Activated CD4-positive, CD25-positive, alpha-beta regulatory T cell treated with anti-CD3 and anti-CD28 coated beads, Interleukin-2, amount 50 U/mL, for 24 hours (primary cell): ENCODE measurements around the gene FAM227B.
"Not testable (repeated sequence)": the region's sequence is repeated elsewhere in the genome, so short reads cannot be mapped to it uniquely, and the experiment has no call there.

Source experiments
- ATAC-seq, 2 donors: fragments of 150-1000 bp; cut with Tn5 transposase; one replicate each; pipeline ENCODE4 v1.10.0; 2021; ENCODE audit warnings: mild to moderate bottlenecking in 1 of 2, moderate library complexity in 1 of 2

The FAM227B gene

DNA sequence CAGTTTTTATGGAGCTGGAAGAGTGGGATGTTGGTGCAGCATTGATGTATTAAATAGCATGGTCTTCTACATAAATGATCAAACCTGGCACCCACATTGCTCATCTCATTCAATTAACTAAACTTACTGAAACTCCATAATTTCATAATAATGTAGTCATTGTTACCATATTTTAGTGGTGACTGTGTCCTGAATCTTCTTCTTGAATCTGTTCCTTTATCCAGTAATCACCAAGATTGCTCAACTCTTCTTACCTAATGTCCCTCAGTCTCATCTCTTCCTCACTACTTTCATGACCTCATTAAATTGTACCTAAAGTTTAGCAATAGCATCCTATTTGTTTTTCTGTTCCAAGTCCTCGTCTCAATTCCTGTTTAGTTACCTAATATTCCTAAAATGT is 127.8 kb downstream of the FAM227B start:
- ATAC-seq, result no peak

DNA sequence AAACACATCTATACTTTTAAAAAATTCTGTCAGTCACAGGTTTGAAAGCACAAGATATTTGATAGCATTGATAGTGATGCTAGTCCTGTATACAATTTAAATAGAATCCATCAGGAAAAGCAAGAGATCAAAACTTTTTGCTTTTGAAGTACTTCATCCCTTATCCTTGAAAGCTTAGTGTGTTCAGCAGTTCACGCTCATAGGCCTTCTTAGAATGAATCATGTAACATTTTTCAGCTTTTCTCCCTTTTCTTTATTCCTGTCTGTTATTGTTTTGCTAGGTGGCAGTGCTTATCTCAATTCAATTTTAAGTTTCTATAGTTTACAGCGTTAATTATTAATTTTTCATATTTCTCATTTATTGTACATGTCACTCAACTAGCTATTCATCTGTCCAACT is 128.5 kb downstream of the FAM227B start:
- no peak for ATAC-seq

DNA sequence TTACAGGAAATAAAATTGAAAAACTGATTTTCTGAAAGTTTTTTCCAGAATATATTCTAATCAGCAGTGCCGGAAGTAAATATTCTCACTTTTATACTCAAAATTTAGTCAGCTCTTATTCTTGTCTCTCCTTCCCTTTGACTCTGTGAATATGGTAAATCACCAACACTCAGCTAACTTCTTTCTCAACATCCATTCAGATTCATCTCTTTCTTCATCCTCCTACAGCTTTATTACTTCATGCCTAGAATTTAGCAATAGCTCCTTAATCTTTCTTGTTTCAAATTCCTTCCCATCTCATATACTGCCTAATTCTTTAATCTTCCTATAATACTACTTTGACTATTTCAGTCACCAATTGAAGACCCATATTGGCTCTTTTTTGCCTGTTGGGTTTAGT is 129.7 kb downstream of the FAM227B start:
- no peak for ATAC-seq

DNA sequence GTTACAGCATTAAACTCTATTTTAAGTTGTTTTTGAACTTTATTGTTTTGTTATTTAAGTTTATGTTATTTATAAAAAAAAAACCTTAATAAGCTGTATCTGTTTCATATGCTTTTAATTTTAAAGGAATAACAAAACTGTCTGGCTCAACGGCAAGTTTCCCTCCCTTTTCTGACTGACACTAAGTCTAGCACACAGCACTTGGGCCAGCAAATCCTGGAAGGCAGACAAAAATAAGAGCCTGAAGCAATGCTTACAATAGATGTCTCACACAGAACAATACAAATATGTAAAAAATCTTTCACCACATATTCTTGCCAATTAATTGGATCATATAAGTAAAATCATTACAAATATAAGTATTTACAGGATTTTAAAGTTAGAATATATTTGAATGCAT is 135.2 kb downstream of the FAM227B start:
- not testable (repeated sequence) for ATAC-seq

DNA sequence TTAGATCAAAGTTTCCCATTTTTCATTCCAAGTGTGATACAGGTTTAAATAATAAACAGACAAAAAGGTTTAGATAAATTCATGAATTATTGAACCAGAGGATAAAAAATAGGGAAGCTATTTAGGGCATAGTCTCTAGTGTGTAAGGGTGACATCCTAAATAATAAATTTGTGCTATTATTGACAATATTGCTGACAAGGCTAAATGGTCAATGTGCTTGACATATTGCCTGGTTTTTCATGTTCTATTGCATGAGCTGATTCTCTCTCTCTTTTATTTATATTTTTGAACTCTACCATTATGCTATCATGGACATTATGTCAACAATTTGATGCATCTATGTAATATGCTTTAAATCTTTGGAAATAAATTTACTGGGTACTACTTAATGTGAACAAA is 141.6 kb downstream of the FAM227B start:
- ATAC-seq, result not testable (repeated sequence)

DNA sequence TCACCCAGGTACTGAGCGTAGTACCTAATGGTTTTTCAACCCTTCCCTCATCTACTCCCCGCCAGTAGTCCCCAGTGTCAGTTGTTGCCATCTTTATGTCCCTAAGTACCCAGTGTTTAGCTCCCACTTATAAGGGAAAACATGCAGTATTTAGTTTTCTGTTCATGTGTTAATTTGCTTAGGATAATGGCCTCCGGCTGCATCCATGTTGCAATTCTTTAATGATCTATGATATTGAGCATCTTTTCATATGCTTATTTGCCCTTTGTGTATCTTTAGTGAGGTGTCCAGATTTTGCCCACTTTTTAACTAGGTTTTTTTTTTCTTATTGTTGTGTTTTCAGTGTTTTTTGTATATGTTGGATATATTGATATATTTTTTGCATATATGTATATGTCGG is 142.6 kb downstream of the FAM227B start:
- not testable (repeated sequence) for ATAC-seq

DNA sequence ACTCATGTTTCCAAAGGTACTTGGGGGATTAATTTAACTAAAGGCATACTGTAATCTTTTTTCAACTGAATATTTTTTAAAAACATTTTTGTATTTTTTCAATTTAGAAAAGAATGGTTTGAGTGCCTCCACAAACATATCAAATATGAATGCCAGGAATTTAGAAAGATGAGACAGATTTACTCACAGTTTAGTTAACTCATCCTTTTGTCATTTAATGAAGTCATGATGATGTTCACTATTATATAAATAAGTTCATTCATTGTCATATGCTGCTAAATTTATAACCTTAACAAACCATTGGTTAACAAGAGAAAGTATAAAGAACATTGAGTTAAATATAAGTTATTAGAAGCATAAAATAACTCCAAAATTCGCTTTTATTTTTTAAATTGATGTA is 147.6 kb downstream of the FAM227B start:
- no peak for ATAC-seq

DNA sequence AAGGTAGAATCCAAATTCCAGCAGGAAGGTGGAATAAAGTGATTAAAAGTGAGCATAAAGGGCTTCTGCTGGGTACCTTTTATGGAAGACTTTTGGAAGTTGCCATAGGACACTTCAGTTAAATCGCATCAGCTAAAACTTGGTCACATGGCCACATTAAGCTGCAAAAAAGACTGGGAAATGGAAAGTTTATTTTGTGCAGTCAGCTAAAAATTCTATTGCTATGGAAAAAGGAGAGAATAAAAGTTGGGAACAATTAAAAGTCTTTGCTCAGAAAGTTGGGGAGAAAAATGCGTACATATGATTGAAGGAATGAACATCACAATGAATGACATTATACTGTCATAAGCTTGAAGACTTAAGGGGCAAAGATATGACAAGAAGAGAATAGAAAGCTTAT is 148.3 kb downstream of the FAM227B start:
- no peak for ATAC-seq

DNA sequence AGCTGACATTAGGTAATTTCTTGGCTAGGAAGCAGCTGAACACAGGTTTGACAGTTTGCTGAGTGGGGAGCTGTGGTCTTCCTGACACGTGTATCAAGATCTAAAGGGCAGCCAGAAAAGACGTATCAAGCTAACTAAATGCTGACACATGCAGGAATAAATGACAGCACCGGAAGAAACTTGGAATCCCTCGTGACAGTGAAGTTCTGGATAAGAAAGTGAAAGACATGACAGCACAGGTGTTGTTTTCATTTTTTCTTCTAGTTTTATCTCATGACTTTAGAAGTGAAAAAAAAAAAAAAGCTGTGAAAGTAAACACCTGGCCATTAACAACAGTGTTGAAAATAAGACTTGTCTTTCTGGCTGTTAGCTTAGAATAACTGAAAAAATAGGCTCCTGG is 148.9 kb downstream of the FAM227B start:
- peak in 1 of 2 donors; percentile 41 for ATAC-seq

DNA sequence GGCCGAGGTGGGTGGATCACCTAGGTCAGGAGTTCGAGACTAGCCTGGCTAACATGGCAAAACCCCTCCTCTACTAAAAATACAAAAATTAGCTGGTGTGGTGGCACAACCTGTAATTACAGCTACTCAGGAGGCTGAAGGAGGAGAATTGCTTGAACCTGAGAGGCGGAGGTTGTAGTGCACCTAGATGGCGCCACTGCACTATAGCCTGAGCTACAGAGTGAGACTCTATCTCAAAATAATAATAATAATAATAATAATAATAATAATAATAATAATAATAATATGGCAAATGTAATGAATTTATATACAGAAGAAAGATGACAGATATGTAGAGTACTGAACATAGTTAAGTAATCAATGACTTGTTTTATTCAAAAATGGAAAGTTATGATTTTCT is 149.4 kb downstream of the FAM227B start:
- not testable (repeated sequence) for ATAC-seq

DNA sequence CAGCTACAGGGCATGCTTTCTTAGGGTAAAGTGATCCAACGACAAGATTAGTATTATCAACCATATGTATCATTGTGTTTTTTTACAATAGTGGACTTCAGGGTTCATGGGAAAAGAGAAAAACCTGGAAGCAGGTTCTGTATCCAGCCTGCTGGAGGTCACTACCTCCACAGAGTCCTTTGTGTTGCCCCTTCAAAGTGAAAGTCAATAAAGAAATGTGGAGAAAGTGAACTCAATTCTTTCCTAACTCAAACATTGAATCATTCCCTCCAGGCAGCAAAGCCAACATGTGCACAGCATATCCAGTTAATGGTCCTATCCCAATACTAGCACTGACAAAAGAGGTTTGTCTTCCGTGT is 152.2 kb downstream of the FAM227B start:
- ATAC-seq, result no peak

DNA sequence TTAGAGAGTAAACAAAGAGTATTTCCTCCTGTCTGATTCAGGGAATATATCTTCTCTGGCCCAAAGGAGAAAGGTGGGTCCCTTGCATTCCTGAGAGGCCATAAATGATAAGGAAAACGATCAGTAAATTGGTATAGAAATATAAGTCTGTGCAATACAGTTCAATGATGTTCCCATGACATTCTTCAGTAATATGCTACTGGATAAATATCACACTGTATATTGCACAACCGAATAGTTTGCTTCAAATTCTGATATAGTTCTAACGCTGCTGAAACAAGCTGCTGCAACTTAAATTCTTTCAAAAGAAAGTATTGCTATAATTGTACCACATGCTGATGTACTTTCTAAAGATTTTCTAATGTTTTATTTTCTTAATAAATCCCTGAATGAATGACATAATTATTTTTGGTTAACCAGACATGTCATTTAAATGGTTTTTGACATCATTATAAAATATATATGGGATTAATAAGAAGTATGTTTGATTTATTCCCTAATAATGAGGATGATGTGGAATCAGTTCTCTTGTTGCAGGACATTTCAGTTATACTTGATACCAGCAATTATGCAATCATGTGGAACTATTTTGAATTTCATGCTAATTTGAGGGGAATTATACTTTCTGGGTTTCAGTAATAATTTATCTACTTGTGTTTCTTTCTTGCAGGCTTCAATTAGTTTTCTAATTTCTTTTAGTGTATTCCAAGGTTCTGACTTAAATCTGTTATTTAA is 152.7 kb downstream of the FAM227B start:
- ATAC-seq, result no peak

DNA sequence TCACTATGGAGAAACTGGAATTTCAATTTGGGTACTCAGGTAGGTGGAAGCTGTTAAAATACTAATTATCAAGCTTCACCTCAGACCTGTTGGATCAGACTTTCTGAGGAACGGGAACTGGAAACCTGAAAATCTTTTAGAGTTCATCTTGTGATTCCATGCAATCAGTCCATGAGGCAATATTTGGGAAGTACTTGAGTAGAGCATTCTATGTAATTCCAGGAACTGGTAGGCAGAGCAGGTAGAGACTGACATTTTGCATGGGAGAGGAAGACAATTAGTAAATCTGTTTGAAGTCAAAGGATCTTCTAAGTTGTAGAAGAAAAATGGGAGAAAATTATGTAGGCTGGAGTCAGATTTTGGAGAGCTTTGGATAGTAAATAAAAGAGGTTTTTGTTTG is 154.5 kb downstream of the FAM227B start:
- no peak for ATAC-seq

DNA sequence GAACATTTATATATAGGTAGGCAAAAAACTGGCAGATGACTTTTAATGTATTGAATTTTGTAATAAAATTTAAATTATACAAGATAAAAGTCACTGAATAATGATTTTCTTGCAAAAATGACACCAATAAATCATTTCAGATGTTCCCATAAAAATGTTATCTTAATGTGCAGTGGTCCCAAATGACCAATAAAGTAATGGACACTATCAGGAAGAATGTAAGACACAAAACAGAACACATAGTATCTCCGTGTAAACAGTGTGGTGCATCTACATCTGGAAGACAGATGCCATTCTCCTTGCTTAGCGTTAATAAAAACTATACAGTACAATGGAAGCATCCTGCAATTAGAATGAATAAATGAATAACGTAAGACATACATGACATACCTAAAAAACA is 156.1 kb downstream of the FAM227B start:
- no peak for ATAC-seq

DNA sequence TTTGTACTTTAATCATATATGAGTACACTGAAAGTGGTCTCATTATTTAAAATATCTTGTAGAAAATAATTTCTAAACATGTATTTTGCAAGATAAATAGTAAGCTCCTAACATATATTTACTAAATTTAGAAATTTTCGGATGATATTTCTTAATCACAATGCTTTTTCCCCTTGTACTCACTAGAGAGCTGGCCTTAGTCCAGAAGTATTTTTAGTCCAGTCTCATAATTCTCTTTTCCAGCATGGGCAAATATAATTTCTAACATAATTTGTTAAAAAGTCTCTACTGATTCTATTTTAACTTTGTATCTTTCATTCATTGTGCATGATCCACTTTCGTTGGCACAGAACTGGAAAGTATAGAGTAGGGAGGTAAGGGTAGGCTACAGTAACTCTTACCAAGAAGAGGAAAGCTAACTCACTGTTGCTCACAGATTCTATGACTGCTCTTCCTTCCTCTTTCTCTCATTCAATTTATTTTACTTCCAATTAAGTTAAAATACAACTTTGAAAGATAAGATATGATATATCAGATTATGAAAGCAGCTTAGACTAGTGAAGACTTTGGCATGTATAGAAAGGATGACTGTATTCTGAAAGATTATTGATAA is 158.3 kb downstream of the FAM227B start:
- ATAC-seq, result no peak

DNA sequence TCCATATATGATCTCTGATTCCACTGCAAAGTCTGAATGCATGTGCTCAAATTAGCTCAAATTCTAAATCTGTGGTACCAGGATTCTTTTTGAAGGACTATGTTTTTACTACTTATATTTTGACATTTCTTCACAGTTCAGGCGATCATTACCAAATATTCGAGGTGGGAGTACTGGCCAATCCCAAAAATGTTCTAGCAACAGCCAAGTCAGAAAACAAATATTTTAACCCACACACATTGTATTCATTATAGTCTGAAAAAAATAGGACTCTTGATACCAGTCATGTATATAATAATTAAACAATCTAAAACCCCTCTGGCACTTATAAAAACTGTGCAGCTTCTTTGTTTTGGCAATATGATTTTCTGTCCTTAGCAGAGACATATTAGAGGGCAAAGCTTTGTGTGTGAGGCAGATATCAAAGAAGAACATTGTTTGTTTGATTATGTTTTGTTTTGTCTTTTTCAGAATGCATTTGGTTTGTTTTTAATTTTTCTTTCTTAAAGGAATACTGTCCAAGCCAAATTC is 160.1 kb downstream of the FAM227B start:
- ATAC-seq, result no peak

DNA sequence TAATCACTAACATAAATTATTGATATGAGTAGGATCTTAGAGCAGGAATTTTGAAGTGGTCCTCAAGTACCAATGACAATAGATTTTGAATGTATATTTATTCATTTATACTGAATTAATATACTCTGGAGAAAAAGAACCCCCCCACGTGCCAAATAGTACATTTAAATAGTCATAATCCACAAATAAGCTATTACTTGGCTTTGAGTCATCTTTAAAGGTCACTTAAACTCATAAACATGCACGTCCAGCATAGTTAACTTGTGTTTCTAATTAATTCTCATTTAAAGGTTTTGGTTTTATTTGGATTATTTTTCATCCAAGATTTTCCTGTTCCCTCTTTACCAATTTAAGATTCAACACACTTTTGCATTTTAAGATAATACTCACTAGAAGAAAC is 162.5 kb downstream of the FAM227B start:
- no peak for ATAC-seq

DNA sequence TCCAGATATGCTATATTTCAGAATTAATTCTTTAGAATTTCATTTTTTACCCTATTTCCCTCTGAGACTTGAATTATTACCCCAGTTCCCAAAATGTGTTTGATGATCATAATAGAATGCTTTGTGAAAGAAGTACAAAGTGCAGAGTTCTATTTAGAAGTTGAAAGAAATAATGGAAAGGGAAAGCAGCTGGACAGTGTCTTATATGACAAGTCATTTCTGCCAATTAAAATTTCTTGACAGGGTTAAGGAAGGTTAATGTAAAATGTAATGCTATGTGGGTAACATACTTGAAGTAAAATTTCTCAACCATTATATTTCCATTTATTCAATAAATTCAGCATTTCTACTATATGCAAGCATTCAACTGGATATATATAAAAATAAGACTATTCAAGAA is 164.5 kb downstream of the FAM227B start:
- ATAC-seq, result no peak

DNA sequence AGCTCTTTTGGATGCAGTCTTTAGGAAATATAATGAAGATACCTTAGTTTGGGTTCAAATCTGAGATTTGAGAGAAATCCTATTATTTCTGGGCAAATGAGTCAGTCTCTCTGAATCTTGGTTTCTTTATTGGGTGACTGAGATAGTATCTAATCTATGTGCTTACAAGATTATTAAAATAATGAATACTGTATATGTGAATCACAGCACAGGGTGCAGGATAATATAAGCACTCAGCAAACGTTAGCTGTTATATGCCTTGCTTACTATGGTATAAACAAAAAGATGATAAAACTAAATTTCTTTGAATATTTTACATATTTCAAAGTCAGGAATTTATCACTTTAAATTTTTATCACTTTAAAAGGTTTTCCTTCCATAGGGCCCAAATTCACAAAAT is 168.0 kb downstream of the FAM227B start:
- ATAC-seq, result no peak

DNA sequence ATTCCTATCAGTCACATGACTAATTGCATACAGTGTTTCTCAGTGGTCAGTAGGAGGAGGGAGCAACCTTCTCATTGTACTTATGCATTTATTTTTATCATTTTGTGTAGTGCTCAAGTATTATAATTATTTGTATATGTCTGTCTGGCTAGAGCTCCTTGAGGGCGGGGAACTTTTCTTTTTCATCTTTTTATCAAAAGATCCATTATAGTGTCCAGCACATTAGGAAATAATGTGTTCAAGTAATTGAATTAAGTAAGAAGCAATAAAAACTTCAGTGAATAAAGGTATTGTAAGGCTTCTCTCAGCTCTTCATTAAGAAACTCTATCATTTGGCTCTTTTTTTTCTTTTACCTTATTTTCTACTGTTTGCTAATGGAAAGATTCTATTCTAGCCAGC is 178.8 kb downstream of the FAM227B start:
- no peak for ATAC-seq

DNA sequence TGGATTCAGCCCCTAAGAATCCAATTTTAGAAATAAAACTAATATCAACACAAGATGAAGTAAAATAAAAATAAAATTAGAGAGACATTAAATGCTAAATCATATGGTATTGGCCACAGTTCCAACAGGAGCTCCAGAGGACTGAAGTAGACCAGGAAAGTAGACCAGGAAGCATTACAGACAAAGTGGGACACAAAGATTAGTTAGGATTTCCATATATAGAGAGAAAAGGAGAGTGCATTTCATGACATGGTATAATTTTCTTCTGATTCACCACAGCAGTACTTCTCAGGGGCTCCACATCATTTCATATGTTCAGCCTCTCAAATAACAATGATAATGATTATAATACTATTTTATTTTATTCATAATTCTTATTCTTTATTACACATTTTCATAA is 179.3 kb downstream of the FAM227B start:
- ATAC-seq, result no peak

DNA sequence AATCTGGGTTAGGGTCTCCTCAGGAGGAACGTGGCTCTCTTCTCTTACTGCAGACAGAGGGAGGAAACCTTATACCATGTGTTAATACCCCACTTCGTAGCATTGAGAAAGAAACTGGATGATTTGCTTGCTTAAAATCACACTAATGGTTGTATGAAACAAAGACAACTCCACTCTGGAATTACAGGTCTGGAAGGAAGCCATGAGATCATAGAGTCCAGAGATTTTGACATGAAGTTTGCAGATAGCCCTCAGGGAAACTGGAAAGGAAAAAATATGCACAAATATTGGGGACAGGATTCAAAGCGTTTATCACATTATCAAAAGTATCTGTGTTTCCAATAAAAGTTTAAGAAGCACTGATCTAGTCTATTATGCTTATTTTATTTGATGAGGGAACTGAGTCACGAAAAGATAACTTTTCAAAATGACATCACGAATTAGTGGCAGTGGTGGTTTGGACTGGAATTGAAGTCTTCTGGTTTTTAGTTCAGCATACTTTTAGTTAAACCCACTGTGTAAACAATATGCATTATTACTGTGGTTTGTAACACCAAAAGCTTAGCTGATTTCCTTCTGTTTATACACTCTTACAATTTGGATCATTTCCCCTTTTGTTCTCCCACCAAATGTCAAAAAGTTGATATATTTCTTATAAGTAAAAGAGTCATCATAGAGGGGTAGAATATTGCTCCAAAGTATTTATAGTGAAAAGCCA is 180.8 kb downstream of the FAM227B start:
- ATAC-seq, result no peak

DNA sequence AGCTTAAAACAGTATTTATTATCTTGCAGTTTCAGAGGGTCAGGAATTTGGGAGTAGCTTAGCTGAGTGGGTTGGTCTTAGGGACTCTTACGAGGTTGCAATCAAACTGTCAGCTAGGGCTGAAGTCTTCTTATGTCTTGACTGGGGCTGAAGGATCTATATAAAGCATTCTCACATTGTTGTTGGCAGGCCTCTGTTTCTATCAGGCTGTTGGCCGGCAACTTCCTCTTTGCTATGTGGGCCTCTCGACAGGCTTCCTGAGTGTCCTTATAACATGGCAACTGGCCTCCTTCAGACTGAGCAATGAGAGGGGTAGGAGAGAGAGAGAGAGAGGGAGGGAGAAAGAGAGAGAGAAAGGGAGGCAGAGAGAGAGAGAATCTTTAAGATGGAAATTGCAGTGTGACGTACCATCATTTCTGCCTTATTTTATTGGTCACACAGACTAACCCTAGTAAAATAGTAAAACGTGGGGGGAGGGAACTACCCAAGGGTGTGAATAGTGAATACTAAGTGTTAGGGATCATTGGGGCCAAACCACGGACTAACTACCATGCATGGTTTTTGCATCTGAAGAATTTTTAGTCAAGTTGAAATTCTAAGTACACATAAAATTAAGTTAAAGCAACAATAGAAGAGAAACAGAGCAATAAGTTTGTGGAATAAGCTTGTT is 181.5 kb downstream of the FAM227B start:
- no peak for ATAC-seq
